ENCODE measurements around the gene RBM39.

RBM39 gene

DNA sequence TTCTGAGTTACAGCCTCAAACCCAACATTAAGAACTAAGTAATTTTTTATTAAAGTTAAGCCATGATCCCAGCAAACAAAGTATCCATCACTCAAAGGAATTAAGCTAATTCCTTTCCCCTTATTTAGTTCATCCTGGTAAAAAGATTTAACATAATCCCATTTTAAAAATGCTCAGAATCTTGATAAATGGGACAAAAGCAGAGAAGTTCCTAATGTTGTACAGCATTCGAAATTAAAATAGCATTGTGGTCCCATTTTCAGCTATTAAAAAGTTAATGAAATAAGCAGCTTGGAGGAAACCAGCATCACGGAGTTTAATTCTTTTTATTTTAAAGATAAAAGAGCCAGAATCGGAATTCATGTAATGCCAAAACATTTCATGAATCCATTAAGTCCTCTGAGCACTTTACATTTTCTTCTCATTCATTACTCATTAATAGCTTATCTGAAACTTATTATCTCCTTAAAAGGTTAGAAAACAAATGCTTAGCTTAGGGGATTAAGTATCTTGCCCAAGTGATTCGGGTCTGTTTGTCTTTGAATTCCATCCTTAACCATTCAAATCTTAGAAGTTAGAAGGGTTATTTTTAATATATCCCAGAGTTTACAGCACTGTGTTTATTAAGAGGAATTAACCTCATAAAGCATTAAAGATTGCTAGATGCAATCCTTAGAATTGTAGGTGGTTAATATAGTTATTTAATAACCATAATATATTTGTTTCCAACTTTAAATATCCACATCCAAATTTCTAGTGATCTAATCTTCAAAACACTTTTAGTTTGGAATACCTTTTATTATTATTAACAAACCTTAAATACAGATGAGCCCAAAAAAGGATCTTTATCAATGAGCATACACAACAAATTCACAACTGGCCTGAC, 11.2 kb downstream of the RBM39 start:
- Histone ChIP-seq H3F3A (ENCODE audit: insufficient read depth, low read length) (no peaks in the 10 kb centered on the region), H3K9me3 (ENCODE audit: low read length) (no peaks in the 10 kb centered on the region), H3K4me3 (ENCODE audit: low read depth, low read length, poor library complexity, severe bottlenecking) (no peak overlapping the region), H3K27me3 (ENCODE audit: insufficient read depth, low read length) (no peaks in the 10 kb centered on the region), H3K36me3 (ENCODE audit: insufficient read depth, low read length) (peaks cover 96% of the 10 kb centered on the region), H3K4me1 (ENCODE audit: insufficient read depth, low read length, severe bottlenecking) (peaks cover 5% of the 10 kb centered on the region), H4K20me1 (ENCODE audit: insufficient read depth, low read length) (0 out of 2 replicates have a peak, but pooled peaks cover 3% of the 10 kb centered on the region), H3K27ac (ENCODE audit: low read depth, low read length, poor library complexity, severe bottlenecking) (no peak overlapping the region), H3K79me2 (ENCODE audit: insufficient read depth, low read length) (peaks cover 71% of the 10 kb centered on the region), H3K4me2 (ENCODE audit: low read length) (no peak overlapping the region), H2AFZ (ENCODE audit: low read length) (no peak overlapping the region), H3K9me2 (ENCODE audit: low read depth, low read length) (no peaks in the 10 kb centered on the region), H3K9ac (ENCODE audit: low read length) (no peak overlapping the region)
- TF ChIP-seq EZH2 (IDR thresholded peaks at IDR 0.05; ENCODE audit: borderline replicate concordance, low read length), result no peak
- no peak for TF ChIP-seq CTCF (IDR thresholded peaks at IDR 0.05; ENCODE audit: low read length)

- Histone ChIP-seq H3K79me2 (ENCODE audit: insufficient read depth, low read length) (peaks cover 66% of the 10 kb centered on the region), H3K4me1 (ENCODE audit: insufficient read depth, low read length, severe bottlenecking) (no peaks in the 10 kb centered on the region), H3K9me2 (ENCODE audit: low read depth, low read length) (no peaks in the 10 kb centered on the region), H2AFZ (ENCODE audit: low read length) (no peak overlapping the region), H3K4me2 (ENCODE audit: low read length) (no peak overlapping the region), H3K9ac (ENCODE audit: low read length) (no peak overlapping the region), H3K27me3 (ENCODE audit: insufficient read depth, low read length) (no peaks in the 10 kb centered on the region), H3F3A (ENCODE audit: insufficient read depth, low read length) (no peaks in the 10 kb centered on the region), H4K20me1 (ENCODE audit: insufficient read depth, low read length) (0 out of 2 replicates have a peak, but pooled peaks cover 3% of the 10 kb centered on the region), H3K27ac (ENCODE audit: low read depth, low read length, poor library complexity, severe bottlenecking) (no peak overlapping the region), H3K36me3 (ENCODE audit: insufficient read depth, low read length) (peaks cover 96% of the 10 kb centered on the region), H3K4me3 (ENCODE audit: low read depth, low read length, poor library complexity, severe bottlenecking) (no peak overlapping the region), H3K9me3 (ENCODE audit: low read length) (no peaks in the 10 kb centered on the region)
- TF ChIP-seq EZH2 (IDR thresholded peaks at IDR 0.05; ENCODE audit: borderline replicate concordance, low read length), result no peak
- TF ChIP-seq CTCF (IDR thresholded peaks at IDR 0.05; ENCODE audit: low read length), result no peak
Measured at GRCh38 chr20:35729836-35730582, 12.1 kb downstream of the RBM39 start.

- Histone ChIP-seq H3F3A (ENCODE audit: insufficient read depth, low read length) (no peaks in the 10 kb centered on the region), H4K20me1 (ENCODE audit: insufficient read depth, low read length) (0 out of 2 replicates have a peak, but pooled peaks cover 3% of the 10 kb centered on the region), H3K9ac (ENCODE audit: low read length) (no peak overlapping the region), H3K27me3 (ENCODE audit: insufficient read depth, low read length) (no peaks in the 10 kb centered on the region), H3K27ac (ENCODE audit: low read depth, low read length, poor library complexity, severe bottlenecking) (no peak overlapping the region), H3K4me3 (ENCODE audit: low read depth, low read length, poor library complexity, severe bottlenecking) (no peak overlapping the region), H3K9me2 (ENCODE audit: low read depth, low read length) (no peaks in the 10 kb centered on the region), H3K79me2 (ENCODE audit: insufficient read depth, low read length) (peaks cover 65% of the 10 kb centered on the region), H3K9me3 (ENCODE audit: low read length) (no peaks in the 10 kb centered on the region), H3K4me2 (ENCODE audit: low read length) (no peak overlapping the region), H3K36me3 (ENCODE audit: insufficient read depth, low read length) (peaks cover 96% of the 10 kb centered on the region), H2AFZ (ENCODE audit: low read length) (no peak overlapping the region), H3K4me1 (ENCODE audit: insufficient read depth, low read length, severe bottlenecking) (no peaks in the 10 kb centered on the region)
- TF ChIP-seq CTCF (IDR thresholded peaks at IDR 0.05; ENCODE audit: low read length), result no peak
- no peak for TF ChIP-seq EZH2 (IDR thresholded peaks at IDR 0.05; ENCODE audit: borderline replicate concordance, low read length)
Measured at GRCh38 chr20:35729283-35729807, 12.7 kb downstream of the RBM39 start.

All from OCI-LY1 (cell line).